Mucosa of stomach (tissue), 1 donor: ENCODE measurements around the gene PLAGL2.

ENCODE experiments used
- H3K27me3 ChIP-seq: one replicate; pipeline ENCODE4 v1.7.0; 2013; ENCODE audit warnings: mild to moderate bottlenecking, low read length; ENCODE audit not compliant: control insufficient read depth, insufficient read depth
- H3K36me3 ChIP-seq: one replicate; pipeline ENCODE4 v1.7.0; 2013; ENCODE audit warnings: low read length; ENCODE audit not compliant: control insufficient read depth, insufficient read depth
- H3K4me1 ChIP-seq: one replicate; pipeline ENCODE4 v1.7.0; 2013; ENCODE audit warnings: mild to moderate bottlenecking, low read length; ENCODE audit not compliant: control insufficient read depth, insufficient read depth
- H3K4me3 ChIP-seq: one replicate; pipeline ENCODE4 v1.7.0; 2013; ENCODE audit warnings: low read length
- H3K9ac ChIP-seq: one replicate; pipeline ENCODE4 v1.7.0; 2013; ENCODE audit warnings: mild to moderate bottlenecking, low read length, moderate library complexity
- H3K9me3 ChIP-seq: one replicate; pipeline ENCODE4 v1.7.0; 2013; ENCODE audit warnings: mild to moderate bottlenecking, low read length, moderate library complexity; ENCODE audit not compliant: control insufficient read depth
- donor health status: Pancreatic carcinoma.

Gene PLAGL2

DNA sequence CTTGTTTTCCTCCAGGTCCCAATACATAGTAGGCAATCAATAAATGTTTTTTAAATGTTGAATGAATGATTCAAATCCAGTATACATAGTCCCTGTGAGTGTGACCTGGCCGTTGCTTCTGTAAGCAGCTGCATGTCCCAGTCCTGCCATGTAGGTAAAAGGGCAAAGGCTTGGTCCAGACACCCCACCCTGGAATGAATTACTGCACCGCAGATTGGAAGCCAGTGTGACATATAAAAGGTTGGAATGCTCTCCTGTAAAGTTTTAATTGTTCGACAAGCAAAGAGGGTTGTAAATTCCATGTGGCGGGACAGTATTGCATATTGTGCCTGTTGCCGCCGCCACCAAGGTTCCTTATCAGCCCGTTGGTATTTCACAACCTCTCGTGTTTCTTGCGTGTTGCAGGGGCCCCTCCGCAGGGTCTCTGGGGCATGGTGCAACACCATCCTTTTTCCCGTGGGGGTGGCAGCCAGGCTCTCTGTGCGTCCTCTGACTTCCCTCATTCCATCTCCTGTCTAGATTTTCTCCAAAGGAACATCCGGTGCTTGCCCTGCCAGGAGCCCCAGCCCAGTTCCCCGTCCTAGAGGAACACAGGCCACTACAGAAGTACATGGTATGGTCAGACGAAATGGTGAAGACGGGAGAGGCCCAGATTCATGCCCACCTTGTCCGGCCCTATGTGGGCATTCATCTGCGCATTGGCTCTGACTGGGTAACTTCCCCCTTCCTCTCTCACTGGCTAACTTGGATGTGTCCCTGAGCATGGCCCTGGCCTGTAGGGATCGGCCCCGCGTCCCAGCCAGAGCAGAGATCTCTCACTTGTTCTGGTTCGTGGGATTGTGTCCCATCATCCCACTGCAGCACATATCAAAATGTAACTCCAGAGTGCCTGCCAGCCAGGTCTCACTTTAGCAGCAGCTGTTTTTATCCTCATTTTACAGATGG lies 20.5 kb upstream of the PLAGL2 start:
- Histone ChIP-seq H3K9ac (peak overlapping the region; percentile 20), H3K4me3 (no peak overlapping the region), H3K27me3 (no peaks in the 10 kb centered on the region), H3K36me3 (peaks cover 7% of the 10 kb centered on the region), H3K4me1 (peaks cover 56% of the 10 kb centered on the region), H3K9me3 (no peaks in the 10 kb centered on the region)

DNA sequence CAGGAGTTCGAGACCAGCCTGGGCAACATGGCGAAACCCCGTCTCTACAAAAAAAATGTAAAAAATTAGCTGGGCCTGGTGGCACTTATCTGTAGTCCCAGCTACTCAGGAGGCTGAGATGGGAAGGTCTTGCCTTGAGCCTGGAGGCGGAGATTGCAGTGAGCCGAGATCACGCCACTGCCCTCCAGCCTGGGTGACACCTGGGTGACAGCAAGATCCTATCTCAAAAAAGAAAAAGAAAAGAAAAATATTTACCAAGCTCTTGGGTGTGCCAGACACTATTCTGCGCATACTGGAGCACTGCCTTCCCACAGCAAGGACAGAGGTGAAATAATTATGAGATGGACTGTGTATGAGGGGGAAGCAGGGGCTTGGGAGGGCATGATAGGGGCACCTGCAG lies 19.8 kb upstream of the PLAGL2 start:
- peaks cover 49% of the 10 kb centered on the region for H3K4me1 ChIP-seq
- H3K27me3 ChIP-seq = no peaks in the 10 kb centered on the region
- H3K36me3 ChIP-seq = peaks cover under 1% of the 10 kb centered on the region
- no peaks in the 10 kb centered on the region for H3K9me3 ChIP-seq
- H3K9ac ChIP-seq = peak overlapping the region; percentile 0
- no peak overlapping the region for H3K4me3 ChIP-seq

DNA sequence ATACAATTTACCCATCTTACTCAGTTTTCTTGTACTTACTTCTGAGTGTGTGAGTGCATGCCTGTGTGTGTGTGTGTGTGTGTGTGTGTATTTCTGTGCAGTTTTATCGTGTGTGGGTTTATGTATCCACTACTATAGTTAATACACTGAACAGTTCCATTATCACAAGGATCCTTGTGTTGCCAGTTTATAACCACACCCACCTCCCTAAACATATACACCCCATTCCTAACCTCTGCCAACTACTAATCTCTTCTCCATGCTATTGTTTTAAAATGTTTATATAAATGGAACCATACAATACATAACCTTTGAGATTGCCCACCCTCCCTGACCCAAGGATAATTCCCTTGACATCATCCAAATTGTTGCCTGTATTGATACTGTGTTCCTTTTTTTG lies 18.8 kb upstream of the PLAGL2 start:
- H3K9me3 ChIP-seq = no peaks in the 10 kb centered on the region
- peaks cover 45% of the 10 kb centered on the region for H3K4me1 ChIP-seq
- no peak overlapping the region for H3K4me3 ChIP-seq
- no peaks in the 10 kb centered on the region for H3K36me3 ChIP-seq
- no peak overlapping the region for H3K9ac ChIP-seq
- H3K27me3 ChIP-seq = no peaks in the 10 kb centered on the region

DNA sequence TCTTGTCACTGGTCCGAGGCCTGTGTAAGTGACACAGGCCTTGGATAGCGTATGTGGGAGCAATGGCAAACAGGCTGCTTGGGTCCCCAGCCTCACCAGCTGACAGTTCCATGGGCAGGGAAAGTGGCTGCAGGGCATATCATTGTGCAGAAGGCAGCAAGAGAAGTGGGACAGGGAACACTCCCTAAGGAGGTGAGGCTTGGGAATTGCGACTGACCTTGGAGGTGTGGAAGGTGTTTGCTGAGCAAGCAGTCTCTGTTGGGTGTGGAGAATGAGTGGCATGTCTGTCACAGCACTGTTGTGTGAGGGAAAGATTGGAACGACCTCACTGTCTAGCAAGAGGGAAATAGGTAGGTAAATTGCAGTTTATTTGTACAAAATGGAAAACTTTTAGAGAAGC lies 16.9 kb upstream of the PLAGL2 start:
- Histone ChIP-seq H3K27me3 (no peaks in the 10 kb centered on the region), H3K36me3 (no peaks in the 10 kb centered on the region), H3K4me3 (no peak overlapping the region), H3K9ac (no peak overlapping the region), H3K9me3 (no peaks in the 10 kb centered on the region), H3K4me1 (peaks cover 41% of the 10 kb centered on the region)

DNA sequence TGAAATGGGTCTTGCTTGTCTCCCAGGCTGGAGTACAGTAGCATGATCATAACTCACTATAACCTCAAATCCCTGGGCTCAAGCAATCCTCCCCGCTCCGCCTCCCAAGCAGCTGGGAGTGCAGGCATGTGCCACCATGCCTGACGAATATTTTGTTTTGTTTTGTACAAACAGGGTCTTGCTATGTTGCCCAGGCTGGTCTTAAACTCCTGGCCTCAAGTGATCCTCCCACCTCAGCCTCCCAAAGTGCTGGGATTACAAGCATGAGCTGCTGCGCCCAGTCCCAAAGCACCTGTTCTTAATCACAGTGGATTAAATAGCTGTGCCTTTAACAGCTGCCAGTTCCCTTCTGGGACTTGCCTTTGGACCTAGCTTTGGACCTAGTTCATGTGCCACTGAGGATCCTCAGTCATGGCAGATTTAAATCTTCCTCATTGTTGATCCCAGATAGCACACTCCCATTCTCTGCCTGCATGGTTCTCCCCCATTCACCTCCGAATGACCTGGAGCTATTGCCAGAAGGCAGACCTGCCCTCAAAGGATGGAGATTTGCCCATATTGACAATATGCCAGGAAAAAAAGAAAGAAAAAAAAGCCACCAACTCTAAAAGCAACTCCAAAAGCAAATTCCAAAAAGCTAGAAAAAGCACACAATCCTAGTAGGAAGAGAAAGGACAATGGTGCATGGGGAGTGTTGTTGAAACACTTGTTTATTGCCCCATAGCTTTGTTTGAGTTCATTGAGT lies 10.8 kb upstream of the PLAGL2 start:
- H3K9ac ChIP-seq = no peak overlapping the region
- H3K36me3 ChIP-seq = no peaks in the 10 kb centered on the region
- H3K27me3 ChIP-seq = no peaks in the 10 kb centered on the region

DNA sequence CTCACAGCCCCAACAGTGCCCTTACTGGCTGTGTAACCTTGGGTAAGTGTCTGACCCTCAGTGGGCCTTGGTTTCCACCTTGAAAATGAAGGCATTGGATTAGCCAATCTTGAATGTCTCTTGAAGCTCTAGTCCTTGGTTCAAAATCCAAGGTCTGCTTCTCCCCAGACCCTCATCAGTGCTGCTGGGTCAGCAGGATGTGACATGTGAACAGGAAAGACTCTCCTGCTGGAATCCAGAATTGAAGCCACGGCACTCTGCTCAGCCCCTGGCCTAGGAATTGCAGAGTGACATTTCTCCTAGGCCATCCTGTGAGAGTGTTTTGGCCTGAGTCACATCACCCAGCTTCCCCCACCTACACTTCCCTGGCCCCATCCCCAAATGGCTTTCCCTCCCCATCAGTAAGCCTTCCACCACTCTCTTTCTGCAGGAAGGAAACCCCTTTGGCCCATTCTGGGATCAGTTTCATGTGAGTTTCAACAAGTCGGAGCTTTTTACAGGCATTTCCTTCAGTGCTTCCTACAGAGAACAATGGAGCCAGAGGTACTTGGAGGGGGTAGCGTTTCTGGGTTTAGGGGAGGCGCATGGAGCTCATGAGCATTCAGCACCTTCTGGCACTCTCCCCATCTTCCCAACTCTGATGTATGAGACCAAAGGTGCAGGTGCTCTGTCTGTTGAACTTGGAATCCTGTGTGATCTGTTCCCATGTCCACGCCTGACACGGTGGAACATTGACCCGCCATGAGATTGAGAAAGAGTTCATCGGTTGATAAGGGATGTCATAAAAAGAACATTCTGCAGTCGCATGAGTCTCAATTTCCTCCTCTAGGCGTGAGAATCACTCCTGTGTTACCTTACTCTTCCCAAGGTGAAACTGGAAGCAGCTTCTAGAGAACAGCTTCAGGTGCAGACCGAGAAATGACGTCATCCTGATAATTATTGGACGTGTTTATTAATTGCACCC lies 8.9 kb upstream of the PLAGL2 start:
- no peaks in the 10 kb centered on the region for H3K27me3 ChIP-seq
- no peak overlapping the region for H3K4me3 ChIP-seq
- H3K9me3 ChIP-seq = no peaks in the 10 kb centered on the region
- H3K36me3 ChIP-seq = no peaks in the 10 kb centered on the region
- no peak overlapping the region for H3K9ac ChIP-seq
- H3K4me1 ChIP-seq = no peaks in the 10 kb centered on the region

More for the DNA sequence above, 10.8 kb upstream of the PLAGL2 start:
- Histone ChIP-seq H3K4me3 (no peak overlapping the region), H3K9me3 (no peaks in the 10 kb centered on the region), H3K4me1 (no peaks in the 10 kb centered on the region)

DNA sequence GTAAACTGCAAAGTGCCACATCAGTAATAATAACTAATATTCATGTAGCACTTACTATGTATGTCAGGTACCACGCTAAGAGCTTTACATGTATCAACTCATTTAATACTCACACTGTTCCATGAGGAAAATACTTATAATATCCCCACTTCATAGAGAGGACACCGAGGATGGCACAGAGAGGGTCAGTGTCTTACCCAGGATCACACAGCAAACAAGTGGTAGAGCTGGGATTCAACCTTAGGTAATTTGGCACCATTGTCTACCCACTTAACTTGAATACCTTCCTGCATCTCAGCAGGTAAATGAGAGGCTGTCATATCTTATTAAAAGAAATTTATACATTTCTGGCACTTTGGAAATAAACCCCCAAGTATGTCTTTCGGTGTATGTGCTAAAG lies 8.2 kb upstream of the PLAGL2 start:
- Histone ChIP-seq H3K9me3 (no peaks in the 10 kb centered on the region), H3K9ac (no peak overlapping the region), H3K4me3 (no peak overlapping the region), H3K4me1 (no peaks in the 10 kb centered on the region), H3K36me3 (no peaks in the 10 kb centered on the region), H3K27me3 (no peaks in the 10 kb centered on the region)

DNA sequence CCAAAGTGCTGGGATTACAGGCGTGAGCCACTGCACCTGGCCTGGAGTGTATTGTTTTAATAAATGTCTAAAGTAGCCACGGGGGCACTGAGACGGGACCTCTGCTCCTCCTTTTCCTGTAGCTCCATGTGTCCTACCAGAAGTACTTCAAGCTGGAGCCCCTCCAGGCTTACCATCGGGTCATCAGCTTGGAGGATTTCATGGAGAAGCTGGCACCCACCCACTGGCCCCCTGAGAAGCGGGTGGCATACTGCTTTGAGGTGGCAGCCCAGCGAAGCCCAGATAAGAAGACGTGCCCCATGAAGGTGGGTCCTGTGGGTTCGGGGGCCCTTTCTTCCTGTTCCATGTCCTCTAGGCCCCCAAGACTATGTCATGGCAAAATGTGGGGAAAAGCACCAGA lies 7.6 kb upstream of the PLAGL2 start:
- no peak overlapping the region for H3K4me3 ChIP-seq
- H3K9ac ChIP-seq = no peak overlapping the region
- no peaks in the 10 kb centered on the region for H3K36me3 ChIP-seq

DNA sequence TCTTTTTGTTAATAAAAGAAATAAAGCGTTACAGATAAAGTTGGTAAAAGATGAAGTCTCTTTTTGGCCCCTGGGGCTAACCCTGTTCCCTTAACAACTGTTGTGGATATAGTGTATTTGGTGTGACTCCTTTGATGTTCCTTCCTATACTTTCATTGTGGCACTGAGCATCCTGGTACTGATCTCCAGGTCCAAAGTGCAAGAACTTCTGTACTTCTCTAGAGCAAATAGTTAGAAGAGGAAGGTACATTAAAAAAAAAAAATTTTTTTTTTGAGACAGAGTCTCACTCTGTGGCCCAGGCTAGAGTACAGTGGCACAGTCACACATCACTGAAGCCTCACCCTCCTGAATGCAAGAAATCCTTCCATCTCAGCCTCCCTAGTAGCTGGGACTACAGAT lies 6.3 kb upstream of the PLAGL2 start:
- Histone ChIP-seq H3K36me3 (no peaks in the 10 kb centered on the region), H3K27me3 (no peaks in the 10 kb centered on the region), H3K9ac (no peak overlapping the region), H3K4me1 (no peaks in the 10 kb centered on the region), H3K4me3 (no peak overlapping the region), H3K9me3 (no peaks in the 10 kb centered on the region)

More for the DNA sequence above, 7.6 kb upstream of the PLAGL2 start:
- Histone ChIP-seq H3K27me3 (no peaks in the 10 kb centered on the region), H3K9me3 (no peaks in the 10 kb centered on the region), H3K4me1 (no peaks in the 10 kb centered on the region)

DNA sequence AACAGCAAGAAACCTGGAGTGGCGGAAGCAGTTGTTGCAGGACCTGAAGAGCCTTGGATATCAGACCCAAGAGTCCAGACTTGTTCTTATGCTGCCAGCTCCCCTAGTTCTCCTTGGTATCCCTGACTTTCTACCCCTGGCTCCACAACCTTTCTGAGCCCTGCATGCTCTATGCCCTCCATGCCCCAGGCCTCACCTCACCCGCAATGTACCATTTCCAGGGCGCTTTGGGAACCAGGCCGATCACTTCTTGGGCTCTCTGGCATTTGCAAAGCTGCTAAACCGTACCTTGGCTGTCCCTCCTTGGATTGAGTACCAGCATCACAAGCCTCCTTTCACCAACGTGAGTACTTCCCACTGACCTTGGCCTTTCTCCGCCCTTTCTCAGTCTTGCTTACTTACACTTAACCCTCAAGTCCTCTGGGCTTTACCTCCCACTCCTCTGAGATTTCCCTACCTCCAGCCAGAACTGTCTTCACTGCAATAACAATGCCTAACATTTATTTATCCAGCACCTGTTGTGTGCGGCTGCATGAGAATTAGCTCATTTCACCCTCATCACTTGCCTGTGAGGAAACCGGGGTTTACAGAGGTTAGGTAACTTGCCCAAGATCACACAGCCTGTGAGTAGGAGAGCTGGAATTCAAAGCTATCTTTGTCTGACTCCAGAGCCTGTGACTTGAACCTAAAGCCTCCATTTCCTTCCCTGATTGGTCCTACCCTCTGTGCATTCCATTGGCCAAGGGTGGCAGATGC lies 2.5 kb upstream of the PLAGL2 start:
- H3K9ac ChIP-seq = no peak overlapping the region
- peaks cover 28% of the 10 kb centered on the region for H3K4me1 ChIP-seq
- H3K27me3 ChIP-seq = no peaks in the 10 kb centered on the region
- no peaks in the 10 kb centered on the region for H3K36me3 ChIP-seq
- H3K4me3 ChIP-seq = no peak overlapping the region
- H3K9me3 ChIP-seq = no peaks in the 10 kb centered on the region

DNA sequence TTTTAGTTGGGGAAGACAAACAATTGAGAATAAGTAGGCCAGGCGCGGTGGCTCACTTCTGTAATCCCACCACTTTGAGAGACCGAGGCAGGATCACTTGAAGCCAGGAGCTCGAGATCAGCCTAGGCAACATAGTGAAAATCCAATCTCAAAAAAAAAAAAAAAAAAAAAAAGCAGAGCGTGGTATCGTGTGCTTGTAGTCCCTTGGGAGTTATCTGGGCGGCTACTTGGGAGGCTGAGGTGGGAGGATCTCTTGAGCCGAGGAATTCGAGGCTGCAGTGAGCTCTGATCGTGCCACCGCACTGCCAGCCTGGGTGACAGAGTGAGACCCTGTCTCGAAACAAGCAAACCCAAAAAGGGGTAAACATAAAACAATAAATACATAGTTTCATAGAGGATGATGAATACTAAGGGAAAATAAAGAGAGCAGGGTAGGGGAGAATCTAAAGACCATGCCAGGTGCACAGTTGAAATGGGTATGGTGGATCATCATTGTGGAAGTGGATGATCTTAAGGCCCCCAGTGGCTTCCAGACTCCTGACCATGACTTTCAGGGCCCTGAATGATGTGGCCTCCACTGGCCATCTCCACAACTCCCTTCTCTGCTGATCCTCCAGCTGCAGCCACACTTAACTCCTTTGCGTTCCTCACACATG lies 1.1 kb upstream of the PLAGL2 start:
- no peaks in the 10 kb centered on the region for H3K27me3 ChIP-seq
- H3K36me3 ChIP-seq = no peaks in the 10 kb centered on the region
- no peaks in the 10 kb centered on the region for H3K9me3 ChIP-seq
- peak overlapping the region; percentile 97 for H3K9ac ChIP-seq
- H3K4me3 ChIP-seq = peak overlapping the region; percentile 99
- peaks cover 42% of the 10 kb centered on the region for H3K4me1 ChIP-seq
